Testis (tissue), 3 donors: Measurements from ENCODE around the gene PELI1. TPM values are rescaled to one million over a fixed set of nuclear protein-coding genes. Genes with fewer than 3 reads are reported as not detected.

Experiments used
- DNase-seq: peaks from one replicate; pipeline ENCODE4 v3.0.0-alpha.2; 2019
- H3K27ac ChIP-seq, 2 donors: fragments of 200-600 bp; sonication (generic); one replicate each; pipeline ENCODE4 v1.5.1; 2019
- H3K27me3 ChIP-seq: fragments of 200-600 bp; sonication (generic); one replicate; pipeline ENCODE4 v1.5.1; 2019
- H3K36me3 ChIP-seq: fragments of 200-600 bp; sonication (generic); one replicate; pipeline ENCODE4 v1.5.1; 2017; ENCODE audit warnings: low read depth; ENCODE audit errors: missing control alignments
- H3K4me1 ChIP-seq: fragments of 200-600 bp; sonication (generic); one replicate; pipeline ENCODE4 v1.5.1; 2019
- H3K4me3 ChIP-seq, 2 donors: fragments of 200-600 bp; sonication (generic); one replicate each; pipeline ENCODE4 v1.5.1; 2017 to 2019
- H3K9me3 ChIP-seq: fragments of 200-600 bp; sonication (generic); one replicate; pipeline ENCODE4 v1.5.1; 2017
- POLR2A ChIP-seq: fragments of 450-650 bp; IDR thresholded peaks from one replicate; pipeline ENCODE4 v1.6.1; 2017; ENCODE audit warnings: antibody characterized with exemption, mild to moderate bottlenecking, moderate library complexity
- WGBS, 2 donors: methylation state at CpG; one replicate each; pipeline ENCODE4 v1.1.5; 2018; 5-methylcytosine and 5-hydroxymethylcytosine counted together
- intact Hi-C: fragments of 100-400 bp; cut with DNase I; formaldehyde crosslinking; loops from one replicate; pipeline ENCODE4 v1.15.1; 2023; ENCODE audit warnings: low total_unique reads
- polyA plus RNA-seq: library from polyadenylated mRNA; stranded (reverse); fragments of 350-450 nt; fragmentation: Illumina TruSeq; extraction: RNeasy Lipid Tissue Mini Kit (QIAGEN cat#74804); gene quantifications from one replicate; pipeline ENCODE4 v1.2.3, GENCODE V29; 2014; ENCODE audit warnings: low read depth, low replicate concordance; ENCODE audit not compliant: insufficient read depth
- total RNA-seq, 2 donors: library from RNA; depleted of rRNA; stranded (reverse); fragments of >200 nt; gene quantifications; one replicate each; pipeline ENCODE4 v1.2.3, GENCODE V29; 2016
- TF ChIP-seq, protein P1 (sequence below), 3 experiments: fragments of 450-650 bp in 2 of 3; fragments of 200-600 bp in 1 of 3; sonication (generic) in 1 of 3; IDR thresholded peaks; one replicate each; pipeline ENCODE4 v1.5.1; 2016 to 2019; ENCODE audit warnings: antibody characterized with exemption in 3 of 3, mild to moderate bottlenecking in 2 of 3, moderate library complexity in 1 of 3

Gene PELI1
- total and polyA plus RNA-seq, 3 donors from 2014 or later = 22.4 to 48.0 (median 40.9) TPM

- H3K4me3 ChIP-seq = no peak overlapping the region
- peaks cover 6% of the 10 kb centered on the region for H3K4me1 ChIP-seq
- TF ChIP-seq POLR2A = no peak
- TF ChIP-seq, protein P1, sequence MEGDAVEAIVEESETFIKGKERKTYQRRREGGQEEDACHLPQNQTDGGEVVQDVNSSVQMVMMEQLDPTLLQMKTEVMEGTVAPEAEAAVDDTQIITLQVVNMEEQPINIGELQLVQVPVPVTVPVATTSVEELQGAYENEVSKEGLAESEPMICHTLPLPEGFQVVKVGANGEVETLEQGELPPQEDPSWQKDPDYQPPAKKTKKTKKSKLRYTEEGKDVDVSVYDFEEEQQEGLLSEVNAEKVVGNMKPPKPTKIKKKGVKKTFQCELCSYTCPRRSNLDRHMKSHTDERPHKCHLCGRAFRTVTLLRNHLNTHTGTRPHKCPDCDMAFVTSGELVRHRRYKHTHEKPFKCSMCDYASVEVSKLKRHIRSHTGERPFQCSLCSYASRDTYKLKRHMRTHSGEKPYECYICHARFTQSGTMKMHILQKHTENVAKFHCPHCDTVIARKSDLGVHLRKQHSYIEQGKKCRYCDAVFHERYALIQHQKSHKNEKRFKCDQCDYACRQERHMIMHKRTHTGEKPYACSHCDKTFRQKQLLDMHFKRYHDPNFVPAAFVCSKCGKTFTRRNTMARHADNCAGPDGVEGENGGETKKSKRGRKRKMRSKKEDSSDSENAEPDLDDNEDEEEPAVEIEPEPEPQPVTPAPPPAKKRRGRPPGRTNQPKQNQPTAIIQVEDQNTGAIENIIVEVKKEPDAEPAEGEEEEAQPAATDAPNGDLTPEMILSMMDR (IDR thresholded peaks at IDR 0.05) = no peak
- intact Hi-C loops = no loop called here
- no peak overlapping the region for H3K27ac ChIP-seq
- no peaks in the 10 kb centered on the region for H3K36me3 ChIP-seq
- H3K27me3 ChIP-seq = no peaks in the 10 kb centered on the region
- H3K9me3 ChIP-seq = no peaks in the 10 kb centered on the region
- DNase-seq = no peak
These were observed 10.4 kb downstream of the PELI1 start for GRCh38 chr2:64133828-64134227.

- H3K9me3 ChIP-seq = no peaks in the 10 kb centered on the region
- peaks cover 6% of the 10 kb centered on the region for H3K4me1 ChIP-seq
- no peak overlapping the region for H3K4me3 ChIP-seq
- H3K36me3 ChIP-seq = no peaks in the 10 kb centered on the region
- H3K27ac ChIP-seq = no peak overlapping the region
- H3K27me3 ChIP-seq = no peaks in the 10 kb centered on the region
- DNase-seq = no peak
- intact Hi-C loops = no loop called here
- 80 to 83% methylated on average over 1 of the region's 1 CpG for WGBS, 2 donors
- TF ChIP-seq, protein P1 (IDR thresholded peaks at IDR 0.05) = no peak
These were observed 10.9 kb downstream of the PELI1 start for GRCh38 chr2:64133354-64133753.

GRCh38 chr2:64130333-64130732 lies 13.9 kb downstream of the PELI1 start:
- no peaks in the 10 kb centered on the region for H3K9me3 ChIP-seq
- 72 to 76% methylated on average over 2 of the region's 2 CpGs for WGBS, 2 donors
- H3K4me3 ChIP-seq = no peak overlapping the region
- H3K36me3 ChIP-seq = no peaks in the 10 kb centered on the region
- TF ChIP-seq, protein P1 (IDR thresholded peaks at IDR 0.05) = no peak
- no peak for TF ChIP-seq POLR2A
- DNase-seq = no peak
- no peaks in the 10 kb centered on the region for H3K27me3 ChIP-seq
- intact Hi-C loops = no loop called here
- peaks cover 12% of the 10 kb centered on the region for H3K4me1 ChIP-seq
- H3K27ac ChIP-seq = peak overlapping the region in 1 of 2 donors; percentile 46

DNA sequence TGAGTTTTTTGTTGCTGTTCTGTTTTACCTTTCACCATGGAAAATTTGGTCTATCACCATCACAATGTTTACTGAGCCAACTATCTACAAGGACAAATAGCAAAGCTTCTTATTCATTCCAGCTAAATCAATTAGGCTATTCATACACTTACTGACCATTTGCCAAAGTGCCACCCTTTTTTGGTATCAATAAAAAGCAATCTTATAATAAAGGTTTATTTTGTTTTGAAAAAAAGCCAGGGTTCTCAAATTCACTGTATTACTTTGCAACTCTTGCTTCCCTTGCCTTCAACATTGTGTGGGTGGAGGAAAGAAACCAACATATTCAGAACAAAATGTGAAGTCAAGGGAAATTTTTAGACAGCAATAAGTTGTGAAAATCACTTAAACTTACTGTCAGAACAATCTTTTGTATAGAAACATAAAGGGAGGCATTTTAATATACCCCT lies 15.3 kb downstream of the PELI1 start:
- DNase-seq = no peak
- H3K4me1 ChIP-seq = peaks cover 12% of the 10 kb centered on the region
- H3K27ac ChIP-seq = peak overlapping the region in 1 of 2 donors; percentile 26
- H3K27me3 ChIP-seq = no peaks in the 10 kb centered on the region
- H3K36me3 ChIP-seq = no peaks in the 10 kb centered on the region
- no peak for TF ChIP-seq POLR2A
- TF ChIP-seq, protein P1 (IDR thresholded peaks at IDR 0.05) = no peak
- intact Hi-C loops = no loop called here
- H3K9me3 ChIP-seq = no peaks in the 10 kb centered on the region
- H3K4me3 ChIP-seq = no peak overlapping the region

GRCh38 chr2:64128406-64128805 lies 15.8 kb downstream of the PELI1 start:
- TF ChIP-seq, protein P1 (IDR thresholded peaks at IDR 0.05) = no peak
- TF ChIP-seq POLR2A = no peak
- Histone ChIP-seq H3K36me3 (no peaks in the 10 kb centered on the region), H3K27ac (peak overlapping the region; percentile 26 to 43), H3K4me1 (peaks cover 12% of the 10 kb centered on the region), H3K27me3 (no peaks in the 10 kb centered on the region), H3K9me3 (no peaks in the 10 kb centered on the region), H3K4me3 (no peak overlapping the region)
- 73 to 79% methylated on average over 1 of the region's 1 CpG for WGBS, 2 donors
- intact Hi-C loops = no loop called here
- DNase-seq = no peak
